ENCODE measurements around the gene DDB1. TPM values are rescaled to one million over a fixed set of nuclear protein-coding genes. Genes with fewer than 3 reads are reported as not detected.

DDB1 gene
- total RNA-seq, 6 donors from 2014 or later: 98.4 to 152 (median 139) TPM

DNA sequence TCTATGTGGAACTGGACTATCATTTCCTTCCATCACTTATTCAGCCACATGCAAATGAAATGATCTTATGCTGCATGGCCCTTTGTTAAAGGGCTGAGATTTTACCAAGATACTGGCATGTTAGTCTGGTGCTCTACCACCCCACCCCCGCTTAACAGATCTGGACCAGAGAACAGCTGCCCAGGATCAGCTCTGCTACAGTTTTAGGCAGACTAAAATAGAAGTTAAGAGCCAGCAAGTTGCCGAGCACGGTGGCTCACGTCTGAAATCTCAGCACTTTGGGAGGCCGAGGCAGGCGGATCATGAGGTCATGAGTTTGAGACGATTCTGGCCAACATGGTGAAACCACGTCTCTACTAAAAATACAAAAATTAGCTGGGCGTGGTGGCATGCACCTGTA is 4.6 kb downstream of the DDB1 start:
- TF ChIP-seq, protein P1, sequence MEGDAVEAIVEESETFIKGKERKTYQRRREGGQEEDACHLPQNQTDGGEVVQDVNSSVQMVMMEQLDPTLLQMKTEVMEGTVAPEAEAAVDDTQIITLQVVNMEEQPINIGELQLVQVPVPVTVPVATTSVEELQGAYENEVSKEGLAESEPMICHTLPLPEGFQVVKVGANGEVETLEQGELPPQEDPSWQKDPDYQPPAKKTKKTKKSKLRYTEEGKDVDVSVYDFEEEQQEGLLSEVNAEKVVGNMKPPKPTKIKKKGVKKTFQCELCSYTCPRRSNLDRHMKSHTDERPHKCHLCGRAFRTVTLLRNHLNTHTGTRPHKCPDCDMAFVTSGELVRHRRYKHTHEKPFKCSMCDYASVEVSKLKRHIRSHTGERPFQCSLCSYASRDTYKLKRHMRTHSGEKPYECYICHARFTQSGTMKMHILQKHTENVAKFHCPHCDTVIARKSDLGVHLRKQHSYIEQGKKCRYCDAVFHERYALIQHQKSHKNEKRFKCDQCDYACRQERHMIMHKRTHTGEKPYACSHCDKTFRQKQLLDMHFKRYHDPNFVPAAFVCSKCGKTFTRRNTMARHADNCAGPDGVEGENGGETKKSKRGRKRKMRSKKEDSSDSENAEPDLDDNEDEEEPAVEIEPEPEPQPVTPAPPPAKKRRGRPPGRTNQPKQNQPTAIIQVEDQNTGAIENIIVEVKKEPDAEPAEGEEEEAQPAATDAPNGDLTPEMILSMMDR (IDR thresholded peaks at IDR 0.05): no peak
- TF ChIP-seq POLR2A (IDR thresholded peaks at IDR 0.05) (no peak), EP300 (IDR thresholded peaks at IDR 0.05) (no peak), POLR2AphosphoS5 (IDR thresholded peaks at IDR 0.05) (no peak)
- Histone ChIP-seq H3K4me3 (no peak overlapping the region), H3K27ac (no peak overlapping the region), H3K27me3 (no peaks in the 10 kb centered on the region), H3K36me3 (peaks cover 17 to 67% (median 47%) of the 10 kb centered on the region in 4 donors), H3K9me3 (no peaks in the 10 kb centered on the region), H3K4me1 (peaks cover 13 to 21% (median 17%) of the 10 kb centered on the region in 4 donors)
- ATAC-seq (ENCODE audit: low FRiP score in 2 of 2) (no peak), DNase-seq (no peak)
- 90 to 91% methylated on average over 9 of the region's 9 CpGs for WGBS, 2 donors

- DNase-seq (no peak), ATAC-seq (ENCODE audit: low FRiP score in 2 of 2) (no peak)
- TF ChIP-seq POLR2A (IDR thresholded peaks at IDR 0.05) (no peak), EP300 (IDR thresholded peaks at IDR 0.05) (no peak), POLR2AphosphoS5 (IDR thresholded peaks at IDR 0.05) (no peak)
- TF ChIP-seq, protein P1 (IDR thresholded peaks at IDR 0.05): no peak
- Histone ChIP-seq H3K4me1 (peaks cover 12 to 21% (median 17%) of the 10 kb centered on the region in 4 donors), H3K27ac (no peak overlapping the region), H3K27me3 (no peaks in the 10 kb centered on the region), H3K4me3 (no peak overlapping the region), H3K36me3 (peaks cover 24 to 74% (median 54%) of the 10 kb centered on the region in 4 donors), H3K9me3 (no peaks in the 10 kb centered on the region)
Observed at GRCh38 chr11:61327669-61328071, 5.2 kb downstream of the DDB1 start.

DNA sequence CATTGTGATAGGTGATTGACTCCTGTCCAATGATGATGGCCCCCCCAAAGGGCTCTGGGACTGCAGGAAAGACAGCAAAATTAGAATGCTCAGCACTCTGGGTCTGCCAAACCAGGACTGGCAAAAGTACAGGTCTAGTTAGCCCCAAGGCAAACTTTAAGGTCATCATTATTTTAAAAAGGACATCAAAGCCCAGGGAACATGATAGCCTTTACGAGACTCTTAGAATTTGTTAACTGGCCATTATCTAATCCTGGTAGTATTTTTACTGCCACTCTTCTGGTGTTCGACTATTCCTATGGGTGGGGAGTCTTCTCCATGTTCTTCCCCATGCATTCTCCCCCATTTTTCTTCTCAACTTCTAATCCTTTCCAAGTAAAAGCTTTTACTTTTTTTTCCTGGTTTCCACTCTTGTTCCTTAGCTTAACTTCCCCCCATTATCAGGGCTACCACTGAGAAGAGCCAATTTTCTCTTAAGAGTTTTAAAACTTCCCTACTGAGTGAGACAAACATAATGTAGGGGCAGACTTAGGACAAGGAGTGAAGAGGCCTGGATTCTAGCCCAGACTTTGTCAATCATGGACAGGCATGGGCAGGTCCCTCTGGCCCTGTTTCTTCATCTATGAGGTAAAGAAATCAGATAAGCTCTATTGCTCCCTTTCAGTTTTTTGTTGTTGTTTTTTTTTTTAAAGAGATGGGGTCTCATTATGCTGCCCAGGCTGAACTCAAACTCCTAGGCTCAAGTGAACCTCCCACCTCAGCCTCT is 7.1 kb downstream of the DDB1 start:
- no peaks in the 10 kb centered on the region for H3K27me3 ChIP-seq
- no peak for DNase-seq
- 88 to 95% methylated on average over 2 of the region's 2 CpGs for WGBS, 2 donors
- H3K27ac ChIP-seq: no peak overlapping the region
- TF ChIP-seq, protein P1 (IDR thresholded peaks at IDR 0.05): no peak
- no peak for TF ChIP-seq EP300 (IDR thresholded peaks at IDR 0.05)
- no peak for TF ChIP-seq POLR2A (IDR thresholded peaks at IDR 0.05)
- TF ChIP-seq POLR2AphosphoS5 (IDR thresholded peaks at IDR 0.05): no peak
- no peak for ATAC-seq (ENCODE audit: low FRiP score in 2 of 2)
- H3K4me3 ChIP-seq: no peak overlapping the region
- no peaks in the 10 kb centered on the region for H3K9me3 ChIP-seq
- H3K36me3 ChIP-seq: peaks cover 28 to 92% (median 73%) of the 10 kb centered on the region in 4 donors
- H3K4me1 ChIP-seq: peaks cover 0 to 6% (median 2%) of the 10 kb centered on the region in 4 donors

- peaks cover 47 to 100% (median 86%) of the 10 kb centered on the region in 4 donors for H3K36me3 ChIP-seq
- DNase-seq: no peak
Observed at GRCh38 chr11:61315260-61315659, 17.6 kb downstream of the DDB1 start.

More at GRCh38 chr11:61315260-61315659, 17.6 kb downstream of the DDB1 start:
- no peaks in the 10 kb centered on the region for H3K27me3 ChIP-seq
- no peak for TF ChIP-seq POLR2A (IDR thresholded peaks at IDR 0.05)
- no peak for TF ChIP-seq EP300 (IDR thresholded peaks at IDR 0.05)
- TF ChIP-seq, protein P1 (IDR thresholded peaks at IDR 0.05): no peak
- TF ChIP-seq POLR2AphosphoS5 (IDR thresholded peaks at IDR 0.05): no peak
- ATAC-seq (ENCODE audit: low FRiP score in 2 of 2): no peak
- WGBS, 2 donors: 87 to 95% methylated on average over 2 of the region's 2 CpGs
- H3K27ac ChIP-seq: no peak overlapping the region
- no peak overlapping the region for H3K4me3 ChIP-seq
- no peaks in the 10 kb centered on the region for H3K4me1 ChIP-seq
- no peaks in the 10 kb centered on the region for H3K9me3 ChIP-seq
